Erythroblast (primary cell): ENCODE results near the gene CBX4.

ENCODE experiments used
- GATA1 ChIP-seq: IDR thresholded peaks from 2 replicates; pipeline ENCODE4 v1.6.1; 2011; ENCODE audit warnings: low read depth, mild to moderate bottlenecking, control low read depth, low read length, moderate library complexity
- POLR2A ChIP-seq: IDR thresholded peaks from 2 replicates; pipeline ENCODE4 v1.6.1; 2011; ENCODE audit warnings: mild to moderate bottlenecking, low read length

DNA sequence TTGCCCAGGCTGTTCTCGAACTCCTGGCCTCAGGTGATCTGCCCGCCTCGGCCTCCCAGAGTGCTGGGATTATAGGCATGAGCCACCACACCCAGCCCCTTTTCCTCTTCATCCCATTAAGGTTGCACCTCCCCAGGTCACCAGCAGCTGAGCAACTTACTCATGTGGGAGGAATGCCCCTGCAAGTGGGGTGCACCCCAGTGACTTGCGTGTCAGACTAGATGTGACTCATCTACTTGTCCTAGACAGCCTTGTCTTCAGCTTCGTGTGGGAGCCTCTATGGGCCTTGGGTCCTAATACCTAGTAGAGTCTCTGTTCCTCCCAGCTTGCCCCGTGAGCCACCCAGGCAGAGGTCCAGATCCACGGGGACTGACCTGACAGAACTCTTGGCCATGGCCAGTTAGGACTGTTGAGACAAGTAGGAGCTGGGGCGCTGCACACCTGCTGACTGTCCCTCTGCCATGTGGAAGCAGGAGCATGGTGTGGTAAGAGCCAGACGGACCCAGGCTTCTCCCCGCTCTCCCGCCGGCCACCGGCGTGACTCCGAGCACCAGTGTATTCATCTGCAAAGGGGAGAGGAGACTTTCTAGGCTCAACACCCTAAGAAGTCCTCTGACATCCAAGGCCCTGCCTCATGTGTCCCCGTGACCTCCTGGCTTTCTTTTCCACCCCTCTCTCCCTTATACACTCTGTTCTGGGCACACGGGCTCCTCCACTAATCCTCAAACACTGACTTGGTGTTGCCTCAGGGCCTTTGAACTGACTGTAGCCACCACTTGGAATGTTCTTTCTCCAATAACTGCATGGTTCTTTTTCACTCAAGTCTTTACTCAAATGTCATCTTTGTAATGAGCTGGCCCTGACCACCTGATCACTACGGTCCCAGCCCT lies 11.6 kb upstream of the CBX4 start:
- TF ChIP-seq POLR2A (no peak), GATA1 (no peak)
